ENCODE data around the gene NPPC.

NPPC gene

DNA sequence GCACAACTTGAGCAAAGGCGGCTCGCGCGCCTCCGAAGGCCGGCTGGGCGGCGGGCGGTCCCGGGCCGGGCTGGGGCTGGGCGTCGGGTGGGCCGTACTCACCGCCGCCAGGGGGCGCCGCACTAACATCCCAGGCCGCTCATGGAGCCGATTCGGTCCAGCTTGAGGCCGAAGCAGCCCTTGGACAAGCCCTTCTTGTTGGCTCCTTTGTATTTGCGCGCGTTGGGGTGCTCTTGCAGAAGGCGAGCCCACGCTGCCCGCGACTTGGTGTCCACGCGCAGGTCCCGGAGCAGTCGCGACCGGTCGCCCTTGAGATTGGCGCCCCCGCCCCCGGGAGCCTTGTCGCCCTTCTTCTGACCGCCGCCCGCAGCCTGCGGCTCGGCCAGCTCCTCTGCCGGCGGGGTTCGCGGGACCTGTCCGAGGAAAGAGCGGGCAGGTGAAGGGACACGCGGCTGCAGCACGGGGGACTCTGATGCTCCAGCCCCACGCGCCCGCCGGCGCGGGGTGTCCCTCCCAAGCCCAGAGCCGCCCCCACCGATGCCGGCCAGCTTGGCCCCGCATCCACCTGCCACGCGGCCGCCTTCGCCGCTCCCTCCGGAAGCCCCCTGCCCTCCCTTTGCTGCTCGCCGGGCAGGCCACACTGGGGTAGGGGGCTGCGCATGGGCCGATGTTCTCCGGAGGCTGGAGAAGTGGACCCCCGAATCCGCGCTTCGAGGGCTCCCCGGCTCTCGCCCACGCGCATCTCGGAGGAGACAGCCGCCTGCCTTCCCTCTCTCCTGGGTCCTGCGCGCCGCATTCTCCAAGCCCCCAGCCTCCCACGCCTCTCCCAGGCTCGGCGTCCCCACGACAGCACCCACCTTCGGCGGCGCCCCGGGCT, 655 bp downstream of the NPPC start:
- no peak for TF ChIP-seq ZFX (IDR thresholded peaks at IDR 0.05)
- TF ChIP-seq, protein P1, sequence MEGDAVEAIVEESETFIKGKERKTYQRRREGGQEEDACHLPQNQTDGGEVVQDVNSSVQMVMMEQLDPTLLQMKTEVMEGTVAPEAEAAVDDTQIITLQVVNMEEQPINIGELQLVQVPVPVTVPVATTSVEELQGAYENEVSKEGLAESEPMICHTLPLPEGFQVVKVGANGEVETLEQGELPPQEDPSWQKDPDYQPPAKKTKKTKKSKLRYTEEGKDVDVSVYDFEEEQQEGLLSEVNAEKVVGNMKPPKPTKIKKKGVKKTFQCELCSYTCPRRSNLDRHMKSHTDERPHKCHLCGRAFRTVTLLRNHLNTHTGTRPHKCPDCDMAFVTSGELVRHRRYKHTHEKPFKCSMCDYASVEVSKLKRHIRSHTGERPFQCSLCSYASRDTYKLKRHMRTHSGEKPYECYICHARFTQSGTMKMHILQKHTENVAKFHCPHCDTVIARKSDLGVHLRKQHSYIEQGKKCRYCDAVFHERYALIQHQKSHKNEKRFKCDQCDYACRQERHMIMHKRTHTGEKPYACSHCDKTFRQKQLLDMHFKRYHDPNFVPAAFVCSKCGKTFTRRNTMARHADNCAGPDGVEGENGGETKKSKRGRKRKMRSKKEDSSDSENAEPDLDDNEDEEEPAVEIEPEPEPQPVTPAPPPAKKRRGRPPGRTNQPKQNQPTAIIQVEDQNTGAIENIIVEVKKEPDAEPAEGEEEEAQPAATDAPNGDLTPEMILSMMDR (conservative IDR thresholded peaks at IDR 0.05), result peak; percentile 82
- H3K27ac ChIP-seq, result peak overlapping the region; percentile 31

DNA sequence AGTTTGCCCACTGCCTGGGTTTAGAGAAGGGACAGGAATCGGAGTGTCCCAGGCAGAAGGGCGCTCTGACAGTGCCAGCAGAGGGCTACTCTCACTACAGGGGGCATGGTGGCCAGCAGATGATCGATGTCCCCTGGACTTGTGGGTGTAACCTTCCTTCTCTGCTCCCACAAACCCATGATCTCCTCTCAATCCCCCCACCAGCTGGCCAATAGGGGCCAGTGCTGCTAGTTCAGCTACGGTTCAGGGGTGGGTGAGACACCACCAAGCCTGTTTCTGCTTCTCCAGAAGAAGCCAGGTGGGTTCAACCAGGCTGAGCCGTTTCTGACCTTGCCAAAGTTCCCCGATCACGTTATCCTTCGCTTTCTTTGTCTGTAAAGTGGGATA, 1.3 kb downstream of the NPPC start:
- H3K27ac ChIP-seq, result no peak overlapping the region
- TF ChIP-seq, protein P1 (conservative IDR thresholded peaks at IDR 0.05), result no peak
- no peak for TF ChIP-seq ZFX (IDR thresholded peaks at IDR 0.05)

DNA sequence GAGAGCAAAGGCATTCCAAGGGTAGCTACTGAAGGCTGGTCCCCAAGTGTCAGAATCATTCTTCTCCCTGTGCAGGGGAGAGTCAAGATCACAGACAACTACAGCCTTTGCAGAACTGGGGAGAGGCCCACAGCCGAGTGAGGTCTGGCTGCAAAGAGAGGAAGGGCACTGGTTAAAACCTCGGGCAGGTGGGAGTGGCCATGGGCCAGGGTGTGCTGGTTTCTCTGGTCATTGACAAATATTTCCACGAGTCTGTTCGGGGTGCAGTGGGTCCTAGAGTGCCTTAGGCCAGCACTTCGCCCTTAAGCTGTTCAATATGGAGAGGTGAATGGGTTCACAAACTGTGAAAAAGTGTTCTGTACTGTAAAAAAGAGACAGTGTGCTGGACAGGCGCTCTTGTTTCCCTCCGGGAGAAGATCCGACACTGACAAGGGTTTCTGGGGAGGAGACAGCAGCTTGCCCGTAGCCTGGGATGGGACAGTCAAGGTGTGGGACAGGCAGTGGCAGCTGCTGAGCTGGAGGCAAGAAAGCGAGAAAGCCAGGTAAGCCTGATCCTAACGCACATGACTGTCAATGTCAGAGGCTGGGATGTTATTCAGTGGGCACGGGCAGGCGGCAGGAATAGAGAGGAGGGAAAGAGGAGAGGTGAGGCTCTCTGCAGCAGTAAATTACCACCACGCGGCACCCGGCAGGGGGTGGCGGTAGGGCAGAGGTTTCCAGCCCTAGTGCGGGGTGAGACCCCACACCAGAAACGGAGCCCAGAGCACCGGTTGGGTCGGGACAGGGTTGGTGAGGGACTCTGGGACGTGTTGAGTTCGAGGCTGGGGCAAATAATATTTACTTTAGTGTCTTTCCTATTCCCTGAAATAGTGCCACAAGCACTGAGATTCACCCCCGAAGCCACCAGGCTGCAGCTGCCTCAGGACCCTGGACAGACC, 2.0 kb downstream of the NPPC start:
- H3K27ac ChIP-seq, result no peak overlapping the region
- TF ChIP-seq, protein P1 (conservative IDR thresholded peaks at IDR 0.05), result no peak
- TF ChIP-seq ZFX (IDR thresholded peaks at IDR 0.05), result no peak

DNA sequence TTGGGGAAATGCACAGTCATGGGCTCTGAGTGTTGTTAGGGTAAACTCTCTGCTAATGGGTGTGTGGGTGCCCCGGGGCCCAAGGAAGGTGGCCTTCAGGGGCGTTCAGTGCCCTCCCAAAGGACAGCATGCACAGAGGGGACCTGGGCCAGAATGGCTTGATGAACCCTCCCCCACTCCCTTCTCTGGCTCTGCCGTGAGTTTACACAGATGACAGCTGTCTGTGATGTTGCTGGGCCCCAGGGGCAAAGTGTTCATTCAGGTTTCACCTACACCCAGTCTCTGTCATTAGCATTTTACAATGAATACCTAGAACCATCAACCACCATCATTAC, 3.2 kb downstream of the NPPC start:
- TF ChIP-seq ZFX (IDR thresholded peaks at IDR 0.05), result no peak
- TF ChIP-seq, protein P1 (conservative IDR thresholded peaks at IDR 0.05), result no peak
- no peak overlapping the region for H3K27ac ChIP-seq

DNA sequence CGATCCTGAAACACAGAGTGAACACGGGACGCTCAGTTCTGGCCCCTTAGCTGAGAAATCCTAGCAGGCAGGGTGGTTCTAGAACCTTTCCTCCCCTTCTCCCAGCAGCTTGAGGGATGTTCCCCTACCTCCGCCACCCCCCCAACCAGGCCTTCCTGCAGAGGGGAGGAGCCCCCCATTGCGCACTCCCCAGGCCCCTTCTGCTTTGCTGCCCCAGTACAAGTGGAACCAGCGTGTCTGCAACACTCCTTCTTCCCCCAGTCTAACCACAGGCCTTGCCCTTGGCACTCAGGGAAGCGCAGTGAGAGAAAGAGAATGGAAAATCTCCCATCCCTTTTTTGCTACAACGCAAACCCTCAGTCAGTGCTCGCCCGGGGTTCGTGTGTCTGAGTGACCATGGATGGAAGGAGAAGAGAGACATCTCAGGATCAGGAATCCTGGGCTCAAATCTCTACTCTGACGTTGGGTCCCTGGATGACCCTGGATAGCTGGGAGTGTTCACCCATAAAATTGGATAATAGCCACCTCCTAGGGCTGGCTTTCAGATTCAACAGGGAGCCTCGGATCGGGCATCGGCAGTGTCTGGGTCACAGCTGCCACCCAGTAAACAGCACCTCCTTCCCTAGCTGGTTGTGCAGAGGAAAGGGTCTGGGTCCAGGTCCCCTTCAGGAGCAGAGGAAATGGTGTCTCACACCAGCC, 3.7 kb downstream of the NPPC start:
- no peak for TF ChIP-seq ZFX (IDR thresholded peaks at IDR 0.05)
- TF ChIP-seq, protein P1 (conservative IDR thresholded peaks at IDR 0.05), result no peak

DNA sequence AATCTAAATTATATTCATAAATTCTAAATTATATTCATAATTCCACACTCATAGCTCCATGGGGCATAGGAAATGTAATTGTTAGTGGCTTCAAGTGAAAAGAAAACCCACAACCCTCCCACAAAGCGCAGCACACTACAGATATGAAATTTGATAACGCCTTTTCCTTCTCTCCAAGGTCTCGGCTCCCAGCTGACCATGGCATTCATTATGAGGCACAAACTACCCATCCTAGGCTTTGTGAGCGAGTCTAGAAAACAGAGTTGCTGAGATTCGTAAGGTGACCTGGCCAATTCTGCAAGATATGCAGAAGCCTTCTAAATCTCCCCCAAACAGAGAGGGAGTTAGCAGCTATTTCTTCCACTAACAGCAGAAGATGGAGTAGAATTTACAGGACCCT, 5.4 kb downstream of the NPPC start:
- TF ChIP-seq, protein P1 (conservative IDR thresholded peaks at IDR 0.05), result no peak
- no peak for TF ChIP-seq ZFX (IDR thresholded peaks at IDR 0.05)
- no peak overlapping the region for H3K27ac ChIP-seq

More for the DNA sequence above, 3.7 kb downstream of the NPPC start:
- H3K27ac ChIP-seq, result no peak overlapping the region

Data from C4-2B (cell line).